Right atrium auricular region (tissue), 2 donors: Measurements from ENCODE around the gene DAB1. TPM values are rescaled to one million over a fixed set of nuclear protein-coding genes. Genes with fewer than 3 reads are reported as not detected.

ENCODE experiments used
- DNase-seq: peaks from one replicate; pipeline ENCODE4 v3.0.0-alpha.2; 2019; ENCODE audit warnings: low spot score
- H3K27ac ChIP-seq, 2 donors: fragments of 200-600 bp; sonication (generic); 1 replicate in 1 of 2; 2 replicates in 1 of 2; pipeline ENCODE4 v1.5.1; 2016 to 2019
- H3K27me3 ChIP-seq, 2 donors: fragments of 200-600 bp; sonication (generic); one replicate each; pipeline versions ENCODE4 v1.5.1 to v1.6.0; 2017 to 2019
- H3K36me3 ChIP-seq: fragments of 200-600 bp; sonication (generic); one replicate; pipeline ENCODE4 v1.5.1; 2016
- H3K4me1 ChIP-seq, 2 donors: fragments of 200-600 bp; sonication (generic); one replicate each; pipeline versions ENCODE4 v1.5.1 to v1.6.0; 2017 to 2019
- H3K4me3 ChIP-seq, 2 donors: fragments of 200-600 bp; sonication (generic); 1 replicate in 1 of 2; 2 replicates in 1 of 2; pipeline ENCODE4 v1.5.1; 2017 to 2019; ENCODE audit warnings: mild to moderate bottlenecking in 1 of 2, moderate library complexity in 1 of 2
- H3K9me3 ChIP-seq, 2 donors: fragments of 200-600 bp; sonication (generic); one replicate each; pipeline ENCODE4 v1.5.1; 2019
- total RNA-seq, 2 donors: library from RNA; depleted of rRNA; stranded (reverse); fragments of >200 nt; gene quantifications; one replicate each; pipeline ENCODE4 v1.1.0, GENCODE V29; 2016
- TF ChIP-seq, protein P1 (sequence below), 2 donors: fragments of 200-600 bp; sonication (generic); IDR thresholded peaks; one replicate each; pipeline ENCODE4 v1.5.1; 2019; ENCODE audit warnings: antibody characterized with exemption in 2 of 2

The DAB1 gene
- total RNA-seq, 2 donors from 2014 or later, result 0.19 to 3.3 TPM

DNA sequence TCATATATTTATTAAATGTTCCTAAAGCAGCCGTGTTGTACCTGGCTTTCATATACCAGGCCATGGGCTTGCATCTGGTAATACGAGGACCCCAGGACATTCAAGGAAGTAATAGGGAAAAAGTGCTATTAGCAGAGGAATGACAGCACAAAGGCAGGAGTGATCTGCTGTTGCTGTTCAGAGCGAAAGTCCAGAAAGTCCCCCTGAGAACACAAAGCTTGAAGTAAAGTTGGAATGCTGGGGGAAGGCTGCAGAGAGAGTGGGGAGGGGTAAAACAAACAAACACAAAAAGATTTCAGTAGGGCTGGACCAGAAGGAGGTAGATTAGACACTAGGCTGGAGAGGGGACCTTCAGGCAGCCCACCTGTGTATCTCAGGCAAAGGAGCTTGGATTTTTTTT, 363.4 kb downstream of the DAB1 start:
- H3K27me3 ChIP-seq, result no peaks in the 10 kb centered on the region
- TF ChIP-seq, protein P1, sequence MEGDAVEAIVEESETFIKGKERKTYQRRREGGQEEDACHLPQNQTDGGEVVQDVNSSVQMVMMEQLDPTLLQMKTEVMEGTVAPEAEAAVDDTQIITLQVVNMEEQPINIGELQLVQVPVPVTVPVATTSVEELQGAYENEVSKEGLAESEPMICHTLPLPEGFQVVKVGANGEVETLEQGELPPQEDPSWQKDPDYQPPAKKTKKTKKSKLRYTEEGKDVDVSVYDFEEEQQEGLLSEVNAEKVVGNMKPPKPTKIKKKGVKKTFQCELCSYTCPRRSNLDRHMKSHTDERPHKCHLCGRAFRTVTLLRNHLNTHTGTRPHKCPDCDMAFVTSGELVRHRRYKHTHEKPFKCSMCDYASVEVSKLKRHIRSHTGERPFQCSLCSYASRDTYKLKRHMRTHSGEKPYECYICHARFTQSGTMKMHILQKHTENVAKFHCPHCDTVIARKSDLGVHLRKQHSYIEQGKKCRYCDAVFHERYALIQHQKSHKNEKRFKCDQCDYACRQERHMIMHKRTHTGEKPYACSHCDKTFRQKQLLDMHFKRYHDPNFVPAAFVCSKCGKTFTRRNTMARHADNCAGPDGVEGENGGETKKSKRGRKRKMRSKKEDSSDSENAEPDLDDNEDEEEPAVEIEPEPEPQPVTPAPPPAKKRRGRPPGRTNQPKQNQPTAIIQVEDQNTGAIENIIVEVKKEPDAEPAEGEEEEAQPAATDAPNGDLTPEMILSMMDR (IDR thresholded peaks at IDR 0.05), result no peak
- no peaks in the 10 kb centered on the region for H3K36me3 ChIP-seq

DNA sequence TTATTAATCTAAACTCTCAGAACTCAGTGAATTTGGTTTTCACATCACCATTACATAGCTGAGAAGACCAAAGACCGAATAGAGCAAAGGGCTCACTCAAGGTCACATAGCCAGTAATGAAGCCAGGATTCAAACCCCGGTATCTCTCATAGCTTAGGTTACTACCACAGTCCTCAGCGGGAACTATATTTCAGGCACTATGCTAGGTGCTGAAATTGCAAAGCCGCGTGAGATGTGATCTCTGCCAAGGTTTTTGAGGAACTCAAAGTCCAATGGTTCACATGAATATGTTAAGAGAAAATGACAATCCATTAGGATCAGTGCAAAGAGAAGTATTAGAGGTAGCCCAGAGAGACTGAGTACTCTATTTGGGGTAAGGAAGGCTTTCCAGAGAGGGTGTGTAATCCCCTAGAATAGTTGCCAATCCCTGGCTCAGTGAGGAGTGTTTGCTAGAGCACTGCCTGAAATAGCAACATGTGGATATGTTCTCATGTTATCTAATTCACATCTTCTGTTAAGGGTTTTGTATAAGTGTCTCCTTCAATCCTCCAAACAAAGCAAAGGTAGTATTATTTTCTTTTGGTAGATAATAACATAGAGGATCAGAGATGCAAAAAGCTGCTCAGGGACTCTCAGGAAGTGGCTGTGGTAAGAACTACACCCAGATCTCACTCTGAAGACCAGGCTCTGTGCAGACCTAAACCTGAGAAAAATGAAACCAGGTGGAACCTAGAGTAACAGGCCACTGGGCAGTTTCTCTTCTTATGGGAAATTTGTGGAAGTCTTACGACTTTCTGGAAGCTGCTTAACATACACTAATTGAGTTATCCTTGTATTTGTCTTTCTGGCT, 365.0 kb downstream of the DAB1 start:
- H3K9me3 ChIP-seq, result no peaks in the 10 kb centered on the region
- no peak overlapping the region for H3K27ac ChIP-seq
- no peak for DNase-seq
- no peak overlapping the region for H3K4me3 ChIP-seq
- TF ChIP-seq, protein P1 (IDR thresholded peaks at IDR 0.05), result no peak
- H3K27me3 ChIP-seq, result no peaks in the 10 kb centered on the region
- no peaks in the 10 kb centered on the region for H3K4me1 ChIP-seq
- H3K36me3 ChIP-seq, result no peaks in the 10 kb centered on the region

More for the DNA sequence above, 363.4 kb downstream of the DAB1 start:
- H3K4me1 ChIP-seq, result no peaks in the 10 kb centered on the region
- H3K4me3 ChIP-seq, result no peak overlapping the region
- no peak overlapping the region for H3K27ac ChIP-seq
- no peak for DNase-seq
- no peaks in the 10 kb centered on the region for H3K9me3 ChIP-seq

DNA sequence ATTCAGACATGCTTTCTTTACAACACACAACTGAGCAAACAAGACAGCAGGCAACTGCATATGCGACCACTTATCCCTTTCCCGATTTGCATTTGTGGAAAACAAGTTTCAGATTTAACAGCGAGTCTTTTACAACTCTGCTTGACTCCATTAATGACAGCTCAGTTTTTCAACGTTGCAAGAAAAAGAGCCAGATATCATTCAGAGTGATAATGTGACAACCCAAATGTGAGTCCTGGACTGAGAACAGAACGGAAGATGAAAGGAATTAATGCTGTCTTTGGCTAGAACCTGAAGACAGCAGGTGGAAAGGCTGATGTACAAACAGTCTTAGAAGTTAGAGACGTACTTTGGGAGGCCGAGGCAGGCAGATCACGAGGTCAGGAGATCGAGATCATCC, 375.0 kb downstream of the DAB1 start:
- Histone ChIP-seq H3K36me3 (no peaks in the 10 kb centered on the region), H3K4me3 (no peak overlapping the region), H3K9me3 (no peaks in the 10 kb centered on the region), H3K4me1 (no peaks in the 10 kb centered on the region), H3K27me3 (no peaks in the 10 kb centered on the region), H3K27ac (no peak overlapping the region)
- no peak for DNase-seq
- TF ChIP-seq, protein P1 (IDR thresholded peaks at IDR 0.05), result no peak

DNA sequence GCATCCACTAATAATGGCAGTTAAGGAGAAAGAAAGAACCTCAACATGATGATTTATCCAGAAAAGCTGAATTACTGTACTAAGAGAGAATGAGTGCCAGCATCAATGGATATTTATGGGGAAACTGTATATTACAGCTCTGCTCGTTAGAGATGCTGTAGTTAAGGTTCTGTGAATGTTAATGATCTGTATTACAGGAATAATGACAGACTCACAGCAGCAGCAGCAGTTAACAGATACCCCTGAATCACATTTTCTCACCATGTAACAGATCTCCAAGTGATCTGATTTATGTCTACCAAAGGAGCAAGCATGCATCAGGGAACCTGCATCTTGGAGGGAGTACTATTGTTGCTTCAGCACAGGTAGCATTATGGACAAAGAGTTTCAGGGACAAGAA, 377.4 kb downstream of the DAB1 start:
- H3K27ac ChIP-seq, result no peak overlapping the region
- TF ChIP-seq, protein P1 (IDR thresholded peaks at IDR 0.05), result no peak
- no peak for DNase-seq
- no peaks in the 10 kb centered on the region for H3K36me3 ChIP-seq
- no peak overlapping the region for H3K4me3 ChIP-seq
- no peaks in the 10 kb centered on the region for H3K27me3 ChIP-seq
- no peaks in the 10 kb centered on the region for H3K9me3 ChIP-seq
- no peaks in the 10 kb centered on the region for H3K4me1 ChIP-seq

DNA sequence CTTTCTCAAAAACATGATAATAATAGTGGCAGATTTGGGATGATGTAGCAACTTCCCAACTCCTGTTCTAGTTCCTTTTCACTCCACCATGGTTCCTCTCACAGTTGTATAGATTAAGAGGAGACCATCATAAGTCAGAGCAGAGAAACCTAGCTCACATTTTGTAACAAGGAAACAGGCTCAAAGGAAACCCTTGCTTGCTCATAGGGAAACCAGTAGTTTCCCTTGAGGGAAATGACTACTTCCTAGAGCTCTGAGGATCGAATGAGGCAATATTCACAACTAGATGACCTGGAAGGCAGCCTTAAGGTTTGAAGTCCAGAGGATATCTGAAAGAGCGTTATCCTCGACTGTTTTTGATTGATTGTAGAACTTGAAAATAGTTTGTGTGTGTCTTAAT, 382.0 kb downstream of the DAB1 start:
- no peak overlapping the region for H3K4me3 ChIP-seq
- H3K36me3 ChIP-seq, result no peaks in the 10 kb centered on the region
- TF ChIP-seq, protein P1 (IDR thresholded peaks at IDR 0.05), result no peak
- H3K9me3 ChIP-seq, result no peaks in the 10 kb centered on the region
- DNase-seq, result no peak
- H3K27ac ChIP-seq, result no peak overlapping the region
- H3K27me3 ChIP-seq, result no peaks in the 10 kb centered on the region
- no peaks in the 10 kb centered on the region for H3K4me1 ChIP-seq

DNA sequence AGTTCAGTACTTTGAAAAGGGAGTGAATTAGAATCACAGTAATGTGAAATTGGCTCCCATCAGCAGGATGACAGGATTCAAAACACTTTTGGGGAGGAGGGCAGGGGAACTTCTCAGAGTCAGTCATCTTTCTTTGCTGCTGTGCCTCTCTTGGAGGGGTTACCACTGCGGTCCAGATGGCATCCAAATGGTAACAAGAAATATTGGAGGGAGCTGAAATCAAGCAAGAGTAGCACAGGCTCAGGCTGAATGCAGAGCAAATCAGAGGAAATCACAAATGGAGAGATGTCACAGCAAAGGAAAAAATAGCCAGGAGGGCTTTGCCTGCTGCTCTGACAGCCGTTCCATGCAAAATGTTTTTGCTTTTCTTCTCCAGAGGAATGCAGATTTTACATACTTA, 383.0 kb downstream of the DAB1 start:
- Histone ChIP-seq H3K9me3 (no peaks in the 10 kb centered on the region), H3K4me1 (no peaks in the 10 kb centered on the region), H3K27me3 (no peaks in the 10 kb centered on the region), H3K36me3 (no peaks in the 10 kb centered on the region), H3K27ac (no peak overlapping the region), H3K4me3 (no peak overlapping the region)
- no peak for DNase-seq
- TF ChIP-seq, protein P1 (IDR thresholded peaks at IDR 0.05), result no peak
